ENCODE data around the gene GNS.
A peak's percentile ranks its signal among the peaks of the same experiment; 100 is the strongest.
"Not testable (repeated sequence)": the region's sequence is repeated elsewhere in the genome, so short reads cannot be mapped to it uniquely, and the experiment has no call there.

Gene GNS

GRCh38 chr12:64781280-64782190, 22.3 kb upstream of the GNS start:
- in situ Hi-C loops (cut with HindIII; ENCODE audit: low pct_ligation_motif_present, low sequenced_read_pairs): no loop called here
- no peak for TF ChIP-seq CTCF (IDR thresholded peaks at IDR 0.05; ENCODE audit: low read depth, low read length, missing control alignments)
- H3K27me3 ChIP-seq (replicated peaks): peaks cover 58% of the 10 kb centered on the region
- H3K4me3 ChIP-seq (ENCODE audit: low read depth, low read length): no peak overlapping the region
- H3K27ac ChIP-seq: no peak overlapping the region
- DNase-seq: no peak
- no peaks in the 10 kb centered on the region for H3K36me3 ChIP-seq (replicated peaks)

GRCh38 chr12:64780531-64781279, 21.5 kb upstream of the GNS start:
- DNase-seq: no peak
- no peak overlapping the region for H3K27ac ChIP-seq
- peaks cover 57% of the 10 kb centered on the region for H3K27me3 ChIP-seq (replicated peaks)
- peak overlapping the region; percentile 15 for H3K4me3 ChIP-seq (ENCODE audit: low read depth, low read length)
- no peak for TF ChIP-seq CTCF (IDR thresholded peaks at IDR 0.05; ENCODE audit: low read depth, low read length, missing control alignments)
- no peaks in the 10 kb centered on the region for H3K36me3 ChIP-seq (replicated peaks)
- in situ Hi-C loops (cut with HindIII; ENCODE audit: low pct_ligation_motif_present, low sequenced_read_pairs): no loop called here

DNA sequence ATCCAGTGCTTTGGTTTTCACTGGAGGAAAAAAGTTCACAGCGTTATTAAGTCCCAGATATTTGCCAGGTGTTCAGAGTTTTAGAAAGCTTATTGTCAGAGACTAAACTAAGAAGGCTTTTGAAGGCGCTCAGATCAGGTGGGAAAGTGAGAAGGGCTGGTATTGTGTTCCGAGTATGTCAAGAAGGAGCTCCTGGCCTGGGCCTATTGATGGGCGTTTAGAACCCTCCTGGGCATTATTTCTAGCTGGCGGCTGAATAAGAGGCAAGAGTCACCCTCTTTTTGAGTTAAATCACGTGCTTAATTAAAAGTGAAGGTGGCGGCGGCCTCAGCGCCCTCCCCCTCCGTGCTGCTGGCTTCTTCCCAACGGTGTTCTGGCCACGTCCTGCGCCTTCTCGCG, 20.9 kb upstream of the GNS start:
- DNase-seq: no peak
- no peak overlapping the region for H3K4me3 ChIP-seq (ENCODE audit: low read depth, low read length)
- peaks cover 54% of the 10 kb centered on the region for H3K27me3 ChIP-seq (replicated peaks)
- H3K36me3 ChIP-seq (replicated peaks): no peaks in the 10 kb centered on the region
- H3K27ac ChIP-seq: no peak overlapping the region
- in situ Hi-C loops (cut with HindIII; ENCODE audit: low pct_ligation_motif_present, low sequenced_read_pairs): no loop called here
- no peak for TF ChIP-seq CTCF (IDR thresholded peaks at IDR 0.05; ENCODE audit: low read depth, low read length, missing control alignments)

GRCh38 chr12:64779354-64779974, 20.3 kb upstream of the GNS start:
- no peaks in the 10 kb centered on the region for H3K36me3 ChIP-seq (replicated peaks)
- DNase-seq: no peak
- no peak overlapping the region for H3K4me3 ChIP-seq (ENCODE audit: low read depth, low read length)
- in situ Hi-C loops (cut with HindIII; ENCODE audit: low pct_ligation_motif_present, low sequenced_read_pairs): no loop called here
- no peak overlapping the region for H3K27ac ChIP-seq
- no peak for TF ChIP-seq CTCF (IDR thresholded peaks at IDR 0.05; ENCODE audit: low read depth, low read length, missing control alignments)
- H3K27me3 ChIP-seq (replicated peaks): peaks cover 52% of the 10 kb centered on the region

- peaks cover 24% of the 10 kb centered on the region for H3K27me3 ChIP-seq (replicated peaks)
- DNase-seq; H3K27ac ChIP-seq; in situ Hi-C loops (cut with HindIII; ENCODE audit: low pct_ligation_motif_present, low sequenced_read_pairs); H3K36me3 ChIP-seq (replicated peaks); H3K4me3 ChIP-seq (ENCODE audit: low read depth, low read length): not testable (repeated sequence)
Measured at GRCh38 chr12:64775147-64775736, 16.0 kb upstream of the GNS start.

DNA sequence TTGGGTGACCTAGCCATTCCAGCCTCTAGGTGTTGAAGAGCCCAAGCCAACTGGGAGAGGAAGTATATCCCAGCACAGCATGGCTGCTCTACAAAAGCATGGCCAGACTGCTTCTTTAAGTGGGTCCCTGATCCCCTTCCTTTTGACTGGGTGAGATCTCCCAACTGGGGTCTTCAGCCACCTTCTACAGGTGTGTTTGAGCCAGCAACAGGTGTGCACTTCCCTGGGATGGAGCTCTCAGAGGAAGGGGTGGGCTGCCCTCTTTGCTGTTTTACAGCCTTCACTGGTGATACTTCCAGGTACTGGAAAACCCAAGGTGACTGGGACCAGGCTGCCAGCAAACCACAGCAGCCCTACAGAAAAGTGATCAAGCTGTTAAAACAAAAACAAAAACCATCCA, 14.2 kb upstream of the GNS start:
- H3K4me3 ChIP-seq (ENCODE audit: low read depth, low read length): no peak overlapping the region
- peaks cover 8% of the 10 kb centered on the region for H3K27me3 ChIP-seq (replicated peaks)
- no peak overlapping the region for H3K27ac ChIP-seq
- TF ChIP-seq CTCF (IDR thresholded peaks at IDR 0.05; ENCODE audit: low read depth, low read length, missing control alignments): no peak
- H3K36me3 ChIP-seq (replicated peaks): no peaks in the 10 kb centered on the region
- no peak for DNase-seq
- in situ Hi-C loops (cut with HindIII; ENCODE audit: low pct_ligation_motif_present, low sequenced_read_pairs): no loop called here
